Astrocyte (in vitro differentiated cells and primary cell): Measurements from ENCODE around the gene MMP8.

Experiments
- EZH2 ChIP-seq: IDR thresholded peaks from 2 replicates; pipeline ENCODE4 v1.6.1; 2012; ENCODE audit warnings: mild to moderate bottlenecking, low read length, inconsistent platforms; ENCODE audit not compliant: insufficient read depth
- TF ChIP-seq, protein P1 (sequence below): IDR thresholded peaks from 2 replicates; pipeline ENCODE4 v1.5.1; 2011; ENCODE audit warnings: low read depth, mild to moderate bottlenecking, inconsistent platforms, low read length, moderate library complexity; ENCODE audit not compliant: insufficient read depth

DNA sequence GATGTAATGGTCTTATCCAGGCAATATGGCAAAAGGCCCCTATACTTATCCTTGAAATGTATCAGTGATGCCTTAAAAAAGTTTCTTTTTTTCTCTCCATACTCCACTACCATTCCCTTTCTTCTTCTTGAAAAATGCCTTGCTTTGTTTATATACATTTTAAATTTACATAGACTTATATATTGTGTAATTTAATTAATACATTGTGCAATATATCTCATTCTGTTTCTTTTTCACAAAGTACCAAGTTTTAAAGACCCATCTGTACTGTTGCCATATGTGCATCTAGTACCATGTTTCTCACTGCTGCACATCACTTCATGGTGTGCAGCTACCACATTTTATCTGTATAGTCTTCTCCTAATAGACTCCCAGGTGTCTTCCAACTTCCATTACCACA lies 7.5 kb downstream of the MMP8 start:
- TF ChIP-seq, protein P1, sequence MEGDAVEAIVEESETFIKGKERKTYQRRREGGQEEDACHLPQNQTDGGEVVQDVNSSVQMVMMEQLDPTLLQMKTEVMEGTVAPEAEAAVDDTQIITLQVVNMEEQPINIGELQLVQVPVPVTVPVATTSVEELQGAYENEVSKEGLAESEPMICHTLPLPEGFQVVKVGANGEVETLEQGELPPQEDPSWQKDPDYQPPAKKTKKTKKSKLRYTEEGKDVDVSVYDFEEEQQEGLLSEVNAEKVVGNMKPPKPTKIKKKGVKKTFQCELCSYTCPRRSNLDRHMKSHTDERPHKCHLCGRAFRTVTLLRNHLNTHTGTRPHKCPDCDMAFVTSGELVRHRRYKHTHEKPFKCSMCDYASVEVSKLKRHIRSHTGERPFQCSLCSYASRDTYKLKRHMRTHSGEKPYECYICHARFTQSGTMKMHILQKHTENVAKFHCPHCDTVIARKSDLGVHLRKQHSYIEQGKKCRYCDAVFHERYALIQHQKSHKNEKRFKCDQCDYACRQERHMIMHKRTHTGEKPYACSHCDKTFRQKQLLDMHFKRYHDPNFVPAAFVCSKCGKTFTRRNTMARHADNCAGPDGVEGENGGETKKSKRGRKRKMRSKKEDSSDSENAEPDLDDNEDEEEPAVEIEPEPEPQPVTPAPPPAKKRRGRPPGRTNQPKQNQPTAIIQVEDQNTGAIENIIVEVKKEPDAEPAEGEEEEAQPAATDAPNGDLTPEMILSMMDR, result no peak
- no peak for TF ChIP-seq EZH2
